ENCODE results near the gene ADGRG6.

Gene ADGRG6

DNA sequence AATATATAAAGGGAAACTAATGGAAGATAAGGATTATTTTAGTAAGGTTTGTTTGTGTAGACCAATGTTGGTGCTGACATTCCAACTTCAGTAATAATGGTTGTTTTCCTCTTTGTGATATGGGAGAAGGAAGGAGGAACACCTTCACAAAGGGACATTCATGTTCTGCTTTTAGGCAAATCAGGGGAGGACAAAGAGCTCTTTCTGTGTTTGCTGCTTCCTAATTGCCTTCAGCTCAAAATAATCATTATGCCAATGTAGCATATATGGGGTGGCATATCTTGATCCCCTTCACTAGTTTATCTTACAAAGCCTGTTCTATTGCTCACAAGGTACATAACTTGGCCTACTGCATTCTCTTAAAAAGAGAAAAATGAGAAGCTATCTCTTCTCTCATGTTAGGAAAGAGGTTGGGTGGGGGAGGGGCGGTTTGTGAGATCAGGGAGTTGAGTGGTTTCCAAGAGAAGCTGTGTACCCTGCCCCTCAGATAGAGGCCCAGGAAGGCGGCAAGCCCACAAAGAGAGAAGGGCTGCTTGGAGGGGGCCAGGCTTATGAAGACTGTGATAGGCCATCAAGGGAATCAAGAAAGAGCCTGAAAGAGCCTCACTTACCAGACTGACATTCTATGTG is 4.7 kb upstream of the ADGRG6 start:
- no peak for TF ChIP-seq JUND (IDR thresholded peaks at IDR 0.05; ENCODE audit: low read depth)
- DNase-seq (ENCODE audit: low read depth in 1 of 2, low spot score in 1 of 2) = no peak
- in situ Hi-C loops (cut with HindIII; ENCODE audit: low pct_unique_long_range_greater_than_20kb, low sequenced_read_pairs) = no loop called here

GRCh38 chr6:142297605-142297995 is 4.2 kb upstream of the ADGRG6 start:
- in situ Hi-C loops (cut with HindIII; ENCODE audit: low pct_unique_long_range_greater_than_20kb, low sequenced_read_pairs) = no loop called here
- no peak for DNase-seq (ENCODE audit: low read depth in 1 of 2, low spot score in 1 of 2)
- no peak for TF ChIP-seq JUND (IDR thresholded peaks at IDR 0.05; ENCODE audit: low read depth)

- in situ Hi-C loops (cut with HindIII; ENCODE audit: low pct_unique_long_range_greater_than_20kb, low sequenced_read_pairs) = no loop called here
- TF ChIP-seq JUND (IDR thresholded peaks at IDR 0.05; ENCODE audit: low read depth) = no peak
- peak in 1 of 2 experiments; percentile 37 for DNase-seq (ENCODE audit: low read depth in 1 of 2, low spot score in 1 of 2)
Measured at GRCh38 chr6:142297996-142298753, 3.6 kb upstream of the ADGRG6 start.

GRCh38 chr6:142300302-142300701 is 1.5 kb upstream of the ADGRG6 start:
- no peak for DNase-seq (ENCODE audit: low read depth in 1 of 2, low spot score in 1 of 2)
- in situ Hi-C loops (cut with HindIII; ENCODE audit: low pct_unique_long_range_greater_than_20kb, low sequenced_read_pairs) = no loop called here
- TF ChIP-seq JUND (IDR thresholded peaks at IDR 0.05; ENCODE audit: low read depth) = no peak

- no peak for TF ChIP-seq JUND (IDR thresholded peaks at IDR 0.05; ENCODE audit: low read depth)
- DNase-seq (ENCODE audit: low read depth in 1 of 2, low spot score in 1 of 2) = peak in 1 of 2 experiments; percentile 48
- in situ Hi-C loops (cut with HindIII; ENCODE audit: low pct_unique_long_range_greater_than_20kb, low sequenced_read_pairs) = no loop called here
Measured at GRCh38 chr6:142300758-142301650, 803 bp upstream of the ADGRG6 start.

- no peak for TF ChIP-seq JUND (IDR thresholded peaks at IDR 0.05; ENCODE audit: low read depth)
- DNase-seq (ENCODE audit: low read depth in 1 of 2, low spot score in 1 of 2) = peak in 1 of 2 experiments; percentile 94
- in situ Hi-C loops (cut with HindIII; ENCODE audit: low pct_unique_long_range_greater_than_20kb, low sequenced_read_pairs) = no loop called here
Measured at GRCh38 chr6:142302421-142303175, 791 bp downstream of the ADGRG6 start.

DNA sequence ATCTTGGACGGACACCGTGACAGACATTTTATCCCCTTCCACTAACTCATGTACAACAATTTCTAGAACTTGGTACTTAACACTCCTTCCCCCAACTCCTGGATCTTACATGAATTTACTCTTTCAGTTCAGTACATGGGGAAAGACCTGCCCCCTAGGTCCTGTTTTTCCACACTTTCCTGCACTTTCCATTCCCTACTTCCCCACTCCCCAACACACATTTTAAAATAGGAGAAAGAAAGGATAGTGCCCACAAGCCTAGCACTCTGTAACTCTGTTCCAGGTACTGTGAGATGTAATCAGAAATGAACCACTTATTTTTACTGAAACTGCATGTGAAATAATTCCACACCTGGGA is 1.3 kb downstream of the ADGRG6 start:
- in situ Hi-C loops (cut with HindIII; ENCODE audit: low pct_unique_long_range_greater_than_20kb, low sequenced_read_pairs) = no loop called here
- no peak for TF ChIP-seq JUND (IDR thresholded peaks at IDR 0.05; ENCODE audit: low read depth)
- DNase-seq (ENCODE audit: low read depth in 1 of 2, low spot score in 1 of 2) = no peak

DNA sequence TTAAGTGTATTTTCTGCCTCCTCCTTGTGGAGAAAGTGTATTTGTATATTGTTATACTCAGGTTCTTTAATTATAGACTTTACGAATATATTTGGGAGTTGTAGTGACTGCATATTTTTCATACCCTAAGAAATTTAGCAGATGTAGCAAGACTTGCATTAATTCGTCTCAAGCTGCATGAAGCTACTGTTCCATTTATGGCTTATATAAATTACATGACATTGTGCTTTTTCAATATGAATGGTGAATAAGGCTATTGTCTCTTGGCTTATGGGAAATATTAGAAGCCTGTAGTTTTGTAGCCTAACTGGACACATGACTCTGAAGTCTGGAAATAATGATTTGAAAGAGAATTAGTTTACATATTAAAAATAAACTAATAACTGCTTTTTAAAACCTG is 2.4 kb downstream of the ADGRG6 start:
- in situ Hi-C loops (cut with HindIII; ENCODE audit: low pct_unique_long_range_greater_than_20kb, low sequenced_read_pairs) = no loop called here

GRCh38 chr6:142306736-142307135 is 4.9 kb downstream of the ADGRG6 start:
- in situ Hi-C loops (cut with HindIII; ENCODE audit: low pct_unique_long_range_greater_than_20kb, low sequenced_read_pairs) = no loop called here
- TF ChIP-seq JUND (IDR thresholded peaks at IDR 0.05; ENCODE audit: low read depth) = no peak
- DNase-seq (ENCODE audit: low read depth in 1 of 2, low spot score in 1 of 2) = no peak

More for the DNA sequence above, 2.4 kb downstream of the ADGRG6 start:
- TF ChIP-seq JUND (IDR thresholded peaks at IDR 0.05; ENCODE audit: low read depth) = no peak
- DNase-seq (ENCODE audit: low read depth in 1 of 2, low spot score in 1 of 2) = no peak

DNA sequence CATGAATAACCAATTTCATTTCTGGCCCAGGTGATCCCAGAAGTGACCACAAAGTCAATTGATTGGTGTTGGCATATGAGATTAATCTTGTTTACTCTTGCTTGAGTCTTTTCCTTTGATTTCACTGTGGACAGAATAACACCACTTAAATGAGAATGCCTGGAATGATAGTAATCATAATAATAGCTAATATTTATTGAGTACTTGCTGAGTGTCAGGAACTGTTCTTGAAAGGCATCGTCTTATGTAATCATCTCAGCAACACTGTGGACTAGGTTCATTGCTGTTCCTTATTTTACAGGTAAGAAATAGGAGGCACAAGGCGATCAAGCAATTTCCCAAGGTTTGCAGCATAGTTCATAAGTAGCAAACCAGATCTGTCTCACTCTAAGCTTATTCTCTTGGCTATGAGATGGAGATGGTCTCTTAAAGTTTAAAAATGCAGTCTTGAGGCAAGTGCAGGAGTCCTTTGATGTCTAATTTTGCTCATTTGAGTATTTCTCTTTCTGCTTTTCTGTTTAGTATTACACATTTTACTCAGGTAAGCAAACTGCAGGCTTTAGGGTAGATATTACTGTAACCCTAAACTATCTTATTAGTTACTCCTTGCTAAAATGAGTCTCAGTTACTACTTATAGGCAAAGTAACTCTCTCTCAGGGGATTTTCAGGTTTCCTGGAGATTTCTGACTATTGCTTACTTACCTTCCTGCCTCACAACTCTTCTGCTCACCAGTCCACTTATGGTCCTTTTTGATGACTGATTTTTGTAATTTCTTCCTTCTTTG is 6.3 kb downstream of the ADGRG6 start:
- TF ChIP-seq JUND (IDR thresholded peaks at IDR 0.05; ENCODE audit: low read depth) = no peak
- in situ Hi-C loops (cut with HindIII; ENCODE audit: low pct_unique_long_range_greater_than_20kb, low sequenced_read_pairs) = no loop called here
- no peak for DNase-seq (ENCODE audit: low read depth in 1 of 2, low spot score in 1 of 2)

GRCh38 chr6:142309426-142309825 is 7.6 kb downstream of the ADGRG6 start:
- in situ Hi-C loops (cut with HindIII; ENCODE audit: low pct_unique_long_range_greater_than_20kb, low sequenced_read_pairs) = no loop called here
- TF ChIP-seq JUND (IDR thresholded peaks at IDR 0.05; ENCODE audit: low read depth) = no peak

More at GRCh38 chr6:142309426-142309825, 7.6 kb downstream of the ADGRG6 start:
- DNase-seq (ENCODE audit: low read depth in 1 of 2, low spot score in 1 of 2) = no peak
